Hepatocyte (in vitro differentiated cells): Measurements from ENCODE around the gene APBB2. TPM values are rescaled to one million over a fixed set of nuclear protein-coding genes. Genes with fewer than 3 reads are reported as not detected.

Experiments
- DNase-seq: peaks from one replicate; pipeline ENCODE4 v3.0.0-alpha.2; 2016; ENCODE audit warnings: low spot score
- H2AFZ ChIP-seq: fragments of 200-600 bp; sonication (generic); 2 replicates; pipeline ENCODE4 v1.6.0; 2016; ENCODE audit warnings: antibody characterized with exemption, mild to moderate bottlenecking
- H3K27ac ChIP-seq: fragments of 200-600 bp; sonication (generic); 2 replicates; pipeline ENCODE4 v1.5.1; 2016; ENCODE audit warnings: mild to moderate bottlenecking
- H3K27me3 ChIP-seq: fragments of 200-600 bp; sonication (generic); 2 replicates; pipeline ENCODE4 v1.6.1; 2016
- H3K36me3 ChIP-seq: fragments of 200-600 bp; sonication (generic); replicated peaks from 2 replicates; pipeline ENCODE4 v1.5.1; 2016; ENCODE audit warnings: low read depth; ENCODE audit not compliant: insufficient read depth
- H3K4me1 ChIP-seq: fragments of 200-600 bp; sonication (generic); 2 replicates; pipeline ENCODE4 v1.5.1; 2016; ENCODE audit warnings: mild to moderate bottlenecking, moderate library complexity; ENCODE audit not compliant: insufficient read depth
- H3K4me2 ChIP-seq: fragments of 200-600 bp; sonication (generic); 2 replicates; pipeline ENCODE4 v1.6.0; 2016
- H3K4me3 ChIP-seq: fragments of 200-600 bp; sonication (generic); 2 replicates; pipeline ENCODE4 v1.5.1; 2016; ENCODE audit warnings: mild to moderate bottlenecking
- H3K79me2 ChIP-seq: fragments of 200-600 bp; sonication (generic); 2 replicates; pipeline ENCODE4 v1.6.0; 2017; ENCODE audit warnings: mild to moderate bottlenecking
- H3K9me2 ChIP-seq: fragments of 200-600 bp; sonication (generic); replicated peaks from 2 replicates; pipeline ENCODE4 v1.6.0; 2017; ENCODE audit warnings: mild to moderate bottlenecking; ENCODE audit not compliant: insufficient read depth
- H3K9me3 ChIP-seq: fragments of 200-600 bp; sonication (generic); 2 replicates; pipeline ENCODE4 v1.5.1; 2016; ENCODE audit warnings: low read depth, mild to moderate bottlenecking
- H4K20me1 ChIP-seq: fragments of 200-600 bp; sonication (generic); 2 replicates; pipeline ENCODE4 v1.6.0; 2016; ENCODE audit warnings: mild to moderate bottlenecking; ENCODE audit not compliant: insufficient read depth, poor library complexity, severe bottlenecking
- EZH2 ChIP-seq: fragments of 200-600 bp; sonication (generic); IDR thresholded peaks from 2 replicates; pipeline ENCODE4 v1.6.1; 2016; ENCODE audit warnings: antibody characterized with exemption, mild to moderate bottlenecking, borderline replicate concordance
- EZH2phosphoT487 ChIP-seq: fragments of 200-600 bp; sonication (generic); IDR thresholded peaks from one replicate; pipeline ENCODE4 v1.6.1; 2018; ENCODE audit warnings: antibody characterized with exemption, mild to moderate bottlenecking, low read depth, moderate library complexity; ENCODE audit not compliant: unreplicated experiment, severe bottlenecking
- WGBS: methylation state at CpG from one replicate; pipeline ENCODE4 v1.1.6; 2016; ENCODE audit warnings: low lambda C conversion rate; ENCODE audit errors: missing lambda C conversion rate; 5-methylcytosine and 5-hydroxymethylcytosine counted together
- polyA plus RNA-seq: library from polyadenylated mRNA; unstranded; fragments of >200 nt; fragmentation: Nextera tagmentation; extraction: Ambion mirVana; gene quantifications from 2 replicates; pipeline ENCODE4 v1.2.1, GENCODE V29; 2016
- total RNA-seq: library from RNA; depleted of rRNA; stranded (reverse); fragments of >200 nt; gene quantifications from 2 replicates; pipeline ENCODE4 v1.2.3, GENCODE V29; 2014
- TF ChIP-seq, protein P1 (sequence below): fragments of 200-600 bp; sonication (generic); IDR thresholded peaks from 2 replicates; pipeline ENCODE4 v1.5.1; 2016; ENCODE audit warnings: antibody characterized with exemption, mild to moderate bottlenecking; ENCODE audit not compliant: poor library complexity

The APBB2 gene
- total and polyA plus RNA-seq, 2 experiments from 2014 or later: 23.4 to 47.5 TPM

DNA sequence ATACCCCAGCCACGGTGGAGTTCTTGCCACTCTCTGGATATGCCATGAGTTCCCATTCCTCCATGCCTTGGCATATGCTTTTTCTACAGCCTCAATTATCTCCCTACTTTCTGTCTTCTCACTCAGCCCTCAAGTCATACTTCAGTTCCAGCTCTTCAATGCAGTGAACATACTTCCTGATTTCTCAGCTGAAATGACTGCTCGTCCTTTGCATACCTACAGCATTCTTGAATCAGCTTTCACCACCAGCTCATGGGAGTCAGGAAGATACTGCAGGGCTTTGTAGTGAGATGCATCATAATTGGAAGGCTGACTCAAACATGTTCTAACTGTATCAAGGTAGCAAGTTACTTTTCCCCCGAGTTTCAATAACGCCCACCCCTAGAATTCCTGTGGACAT lies 118.4 kb downstream of the APBB2 start:
- H2AFZ ChIP-seq: no peak overlapping the region
- no peak for DNase-seq

DNA sequence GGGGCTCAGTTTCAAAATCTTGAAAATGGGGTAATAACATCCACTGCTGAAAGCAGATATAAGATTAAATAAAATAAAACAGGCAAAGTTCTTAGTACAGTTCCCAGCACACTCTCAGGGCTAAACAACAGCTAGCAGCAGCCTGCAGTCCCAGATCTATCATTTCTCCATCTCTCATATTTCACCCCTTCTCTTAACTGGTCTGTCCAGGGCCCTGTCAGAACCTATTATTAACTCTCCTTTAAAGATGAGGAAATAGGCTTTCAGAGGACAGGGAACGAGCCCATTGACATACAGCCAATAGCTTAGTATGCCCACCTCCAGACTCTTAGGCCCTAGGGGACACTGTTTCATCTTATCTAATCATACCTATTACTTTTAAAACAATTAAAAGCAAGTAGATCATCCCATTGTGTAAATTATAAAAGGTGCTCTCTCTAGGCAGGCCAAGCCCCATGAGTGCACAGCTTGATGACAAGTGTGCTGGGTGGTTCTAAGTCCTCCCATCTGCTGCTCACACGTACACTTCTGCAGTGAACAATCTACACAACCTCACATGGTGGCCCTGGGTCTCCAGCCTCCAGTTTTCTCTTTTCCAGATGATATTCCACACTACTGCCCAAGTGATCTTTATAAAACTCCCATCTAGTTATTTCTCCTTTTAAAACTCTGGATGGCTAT lies 119.0 kb downstream of the APBB2 start:
- H2AFZ ChIP-seq: no peak overlapping the region
- H3K79me2 ChIP-seq: peaks cover 11% of the 10 kb centered on the region
- TF ChIP-seq EZH2phosphoT487 (no peak), EZH2 (no peak)
- TF ChIP-seq, protein P1, sequence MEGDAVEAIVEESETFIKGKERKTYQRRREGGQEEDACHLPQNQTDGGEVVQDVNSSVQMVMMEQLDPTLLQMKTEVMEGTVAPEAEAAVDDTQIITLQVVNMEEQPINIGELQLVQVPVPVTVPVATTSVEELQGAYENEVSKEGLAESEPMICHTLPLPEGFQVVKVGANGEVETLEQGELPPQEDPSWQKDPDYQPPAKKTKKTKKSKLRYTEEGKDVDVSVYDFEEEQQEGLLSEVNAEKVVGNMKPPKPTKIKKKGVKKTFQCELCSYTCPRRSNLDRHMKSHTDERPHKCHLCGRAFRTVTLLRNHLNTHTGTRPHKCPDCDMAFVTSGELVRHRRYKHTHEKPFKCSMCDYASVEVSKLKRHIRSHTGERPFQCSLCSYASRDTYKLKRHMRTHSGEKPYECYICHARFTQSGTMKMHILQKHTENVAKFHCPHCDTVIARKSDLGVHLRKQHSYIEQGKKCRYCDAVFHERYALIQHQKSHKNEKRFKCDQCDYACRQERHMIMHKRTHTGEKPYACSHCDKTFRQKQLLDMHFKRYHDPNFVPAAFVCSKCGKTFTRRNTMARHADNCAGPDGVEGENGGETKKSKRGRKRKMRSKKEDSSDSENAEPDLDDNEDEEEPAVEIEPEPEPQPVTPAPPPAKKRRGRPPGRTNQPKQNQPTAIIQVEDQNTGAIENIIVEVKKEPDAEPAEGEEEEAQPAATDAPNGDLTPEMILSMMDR: no peak
- DNase-seq: no peak
- 98% methylated on average over 2 of the region's 2 CpGs for WGBS
- H3K4me2 ChIP-seq: no peak overlapping the region
- peaks cover 20% of the 10 kb centered on the region for H3K4me1 ChIP-seq
- no peaks in the 10 kb centered on the region for H4K20me1 ChIP-seq
- no peaks in the 10 kb centered on the region for H3K9me3 ChIP-seq
- no peaks in the 10 kb centered on the region for H3K9me2 ChIP-seq
- no peaks in the 10 kb centered on the region for H3K27me3 ChIP-seq
- no peak overlapping the region for H3K4me3 ChIP-seq
- no peaks in the 10 kb centered on the region for H3K36me3 ChIP-seq
- H3K27ac ChIP-seq: no peak overlapping the region

More for the DNA sequence above, 118.4 kb downstream of the APBB2 start:
- no peaks in the 10 kb centered on the region for H4K20me1 ChIP-seq
- H3K4me2 ChIP-seq: no peak overlapping the region
- WGBS: 89% methylated on average over 4 of the region's 4 CpGs
- TF ChIP-seq EZH2: no peak
- no peak for TF ChIP-seq EZH2phosphoT487
- TF ChIP-seq, protein P1: no peak
- peaks cover 20% of the 10 kb centered on the region for H3K4me1 ChIP-seq
- H3K27me3 ChIP-seq: no peaks in the 10 kb centered on the region
- H3K27ac ChIP-seq: no peak overlapping the region
- H3K79me2 ChIP-seq: peaks cover 16% of the 10 kb centered on the region
- H3K9me2 ChIP-seq: no peaks in the 10 kb centered on the region
- H3K9me3 ChIP-seq: no peaks in the 10 kb centered on the region
- H3K4me3 ChIP-seq: no peak overlapping the region
- H3K36me3 ChIP-seq: no peaks in the 10 kb centered on the region

DNA sequence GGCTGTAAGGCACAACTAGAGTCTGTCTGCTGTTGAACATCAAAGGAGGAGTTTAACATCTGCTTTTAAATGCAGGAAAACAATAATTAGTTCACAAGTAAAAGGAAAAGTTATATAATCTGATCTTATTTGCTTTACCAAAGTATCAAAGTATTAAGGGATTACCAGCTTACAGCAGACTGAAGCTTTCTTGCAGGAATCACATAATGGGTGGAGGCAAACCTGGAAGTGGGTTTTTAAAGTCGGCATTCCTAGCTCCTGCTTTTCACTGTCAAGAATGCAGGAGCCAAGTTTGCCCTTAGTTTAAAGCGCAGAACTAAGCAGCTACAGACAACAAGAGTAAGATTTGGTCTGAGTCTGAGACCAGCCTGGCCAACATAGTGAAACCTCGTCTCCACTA lies 122.2 kb downstream of the APBB2 start:
- Histone ChIP-seq H3K4me2 (no peak overlapping the region), H3K4me1 (peaks cover 7% of the 10 kb centered on the region), H2AFZ (no peak overlapping the region), H3K4me3 (no peak overlapping the region), H3K9me3 (no peaks in the 10 kb centered on the region), H4K20me1 (no peaks in the 10 kb centered on the region), H3K36me3 (no peaks in the 10 kb centered on the region), H3K27me3 (no peaks in the 10 kb centered on the region), H3K27ac (no peak overlapping the region), H3K79me2 (peaks cover 19% of the 10 kb centered on the region), H3K9me2 (no peaks in the 10 kb centered on the region)
- WGBS: 68% methylated on average over 3 of the region's 3 CpGs
- DNase-seq: no peak
- TF ChIP-seq, protein P1: no peak
- no peak for TF ChIP-seq EZH2phosphoT487
- TF ChIP-seq EZH2: no peak
